GM23338 (cell line): ENCODE data around the gene ZMAT5. TPM values are rescaled to one million over a fixed set of nuclear protein-coding genes. Genes with fewer than 3 reads are reported as not detected.

ENCODE experiments used
- ATAC-seq: fragments of 200-7000 bp; cut with Tn5 transposase; 3 replicates; pipeline ENCODE4 v1.9.1; 2020
- DNase-seq: peaks from one replicate; pipeline ENCODE4 v3.0.0-alpha.2; 2015; ENCODE audit warnings: low spot score
- H2AFZ ChIP-seq: fragments of 200-600 bp; sonication (generic); 2 replicates; pipeline ENCODE4 v1.8.0; 2016; ENCODE audit warnings: antibody characterized with exemption, mild to moderate bottlenecking, moderate library complexity
- H3F3A ChIP-seq: fragments of 200-600 bp; sonication (generic); replicated peaks from 2 replicates; pipeline ENCODE4 v1.8.0; 2017; ENCODE audit warnings: antibody characterized with exemption, mixed run types, low read depth
- H3K27ac ChIP-seq: fragments of 200-600 bp; sonication (generic); 2 replicates; pipeline ENCODE4 v1.6.1; 2016; ENCODE audit warnings: low read depth
- H3K27me3 ChIP-seq: fragments of 200-600 bp; sonication (generic); 2 replicates; pipeline ENCODE4 v1.8.0; 2016; ENCODE audit warnings: mild to moderate bottlenecking, mixed run types, moderate library complexity; ENCODE audit not compliant: insufficient read depth
- H3K36me3 ChIP-seq: fragments of 200-600 bp; sonication (generic); 2 replicates; pipeline ENCODE4 v1.8.0; 2016; ENCODE audit warnings: mild to moderate bottlenecking; ENCODE audit not compliant: insufficient read depth
- H3K4me1 ChIP-seq: fragments of 200-600 bp; sonication (generic); 2 replicates; pipeline ENCODE4 v1.8.0; 2016; ENCODE audit warnings: mild to moderate bottlenecking, moderate library complexity; ENCODE audit not compliant: insufficient read depth
- H3K4me2 ChIP-seq: fragments of 200-600 bp; sonication (generic); 2 replicates; pipeline ENCODE4 v1.7.1; 2017; ENCODE audit warnings: mixed run types
- H3K4me3 ChIP-seq: fragments of 200-600 bp; sonication (generic); 2 replicates; pipeline ENCODE4 v1.6.1; 2016; ENCODE audit warnings: mixed run types
- H3K79me2 ChIP-seq: fragments of 200-600 bp; sonication (generic); replicated peaks from 2 replicates; pipeline ENCODE4 v1.8.0; 2017; ENCODE audit warnings: mild to moderate bottlenecking; ENCODE audit not compliant: insufficient read depth
- H3K9me2 ChIP-seq: fragments of 200-600 bp; sonication (generic); 2 replicates; pipeline ENCODE4 v1.8.0; 2017; ENCODE audit not compliant: insufficient read depth
- H4K20me1 ChIP-seq: fragments of 200-600 bp; sonication (generic); replicated peaks from 2 replicates; pipeline ENCODE4 v1.8.0; 2017; ENCODE audit warnings: mild to moderate bottlenecking; ENCODE audit not compliant: insufficient read depth
- H3K27ac Mint-ChIP-seq: 2 replicates; pipeline ENCODE4 v1.8.0; 2020; ENCODE audit warnings: inconsistent platforms, mild to moderate bottlenecking, moderate library complexity, mixed read lengths
- H3K27me3 Mint-ChIP-seq: 3 replicates; pipeline ENCODE4 v1.8.0; 2022; ENCODE audit warnings: low read depth, mild to moderate bottlenecking, moderate library complexity, mixed read lengths, inconsistent platforms; ENCODE audit not compliant: insufficient read depth, poor library complexity
- H3K36me3 Mint-ChIP-seq: 3 replicates; pipeline ENCODE4 v1.8.0; 2021; ENCODE audit warnings: low read depth, mild to moderate bottlenecking, inconsistent platforms, moderate library complexity, mixed read lengths
- H3K4me1 Mint-ChIP-seq: 3 replicates; pipeline ENCODE4 v1.8.0; 2020; ENCODE audit warnings: mild to moderate bottlenecking, inconsistent platforms, mixed read lengths
- H3K4me3 Mint-ChIP-seq: 3 replicates; pipeline ENCODE4 v1.8.0; 2021; ENCODE audit warnings: moderate library complexity, mild to moderate bottlenecking, inconsistent platforms, mixed read lengths
- H3K9me3 Mint-ChIP-seq: 3 replicates; pipeline ENCODE4 v1.8.0; 2020; ENCODE audit warnings: moderate library complexity, mild to moderate bottlenecking, inconsistent platforms, mixed read lengths
- CREB1 ChIP-seq: fragments of 250-450 bp; sonication (Bioruptor Pico); IDR thresholded peaks from 2 replicates; pipeline ENCODE4 v1.5.0; 2020; ENCODE audit warnings: low read depth, mild to moderate bottlenecking, moderate library complexity
- CTCF ChIP-seq, 2 experiments: fragments of 200-600 bp in 1 of 2; sonication (generic) in 1 of 2; conservative IDR thresholded peaks; 2 replicates each; pipeline versions ENCODE4 v1.5.1 to v1.6.1; 2016 to 2017; ENCODE audit warnings: antibody characterized with exemption in 2 of 2, low read depth in 2 of 2, mild to moderate bottlenecking in 2 of 2, moderate library complexity in 1 of 2
- ETS1 ChIP-seq: IDR thresholded peaks from 2 replicates; pipeline ENCODE4 v1.6.1; 2016; ENCODE audit warnings: antibody characterized with exemption
- EZH2 ChIP-seq: fragments of 200-600 bp; sonication (generic); IDR thresholded peaks from one replicate; pipeline ENCODE4 v1.8.0; 2017; ENCODE audit warnings: antibody characterized with exemption, mild to moderate bottlenecking, low read depth; ENCODE audit not compliant: unreplicated experiment
- EZH2phosphoT487 ChIP-seq: fragments of 200-600 bp; sonication (generic); IDR thresholded peaks from one replicate; pipeline ENCODE4 v1.8.1; 2018; ENCODE audit warnings: antibody characterized with exemption; ENCODE audit not compliant: unreplicated experiment
- JUNB ChIP-seq: IDR thresholded peaks from one replicate; pipeline ENCODE4 v1.6.1; 2016; ENCODE audit warnings: antibody characterized with exemption; ENCODE audit not compliant: unreplicated experiment
- NANOG ChIP-seq: IDR thresholded peaks from 2 replicates; pipeline ENCODE4 v1.6.1; 2016; ENCODE audit warnings: antibody characterized with exemption, borderline replicate concordance
- POLR2AphosphoS5 ChIP-seq: IDR thresholded peaks from 2 replicates; pipeline ENCODE4 v1.6.1; 2016; ENCODE audit warnings: antibody characterized with exemption, low read depth
- REST ChIP-seq: IDR thresholded peaks from one replicate; pipeline ENCODE4 v1.6.1; 2018; ENCODE audit warnings: antibody characterized with exemption; ENCODE audit not compliant: unreplicated experiment
- STAT1 ChIP-seq: IDR thresholded peaks from one replicate; pipeline ENCODE4 v1.6.1; 2016; ENCODE audit warnings: antibody characterized with exemption; ENCODE audit not compliant: unreplicated experiment
- ZNF114 ChIP-seq: fragments of 250-450 bp; sonication (Bioruptor Pico); IDR thresholded peaks from 2 replicates; pipeline ENCODE4 v1.5.0; 2020; ENCODE audit warnings: mild to moderate bottlenecking, moderate library complexity
- ZNF331 ChIP-seq: fragments of 250-450 bp; sonication (Bioruptor Pico); IDR thresholded peaks from 2 replicates; pipeline ENCODE4 v1.5.0; 2020; ENCODE audit warnings: low read depth, mild to moderate bottlenecking, moderate library complexity
- ZNF462 ChIP-seq: fragments of 250-450 bp; sonication (Bioruptor Pico); IDR thresholded peaks from 2 replicates; pipeline ENCODE4 v1.5.0; 2020; ENCODE audit warnings: mild to moderate bottlenecking, moderate library complexity
- polyA plus RNA-seq: library from polyadenylated mRNA; unstranded; fragments of >200 nt; fragmentation: Nextera tagmentation; extraction: Ambion mirVana; gene quantifications from 2 replicates; pipeline ENCODE4 v1.2.1, GENCODE V29; 2016
- total RNA-seq: library from RNA; depleted of rRNA; stranded (reverse); fragments of >200 nt; shearing (Covaris generic); gene quantifications from 2 replicates; pipeline ENCODE4 v1.2.3, GENCODE V29; 2014

The ZMAT5 gene
- total and polyA plus RNA-seq, 2 experiments from 2014 or later: 14.6 to 25.4 TPM

- Histone ChIP-seq H2AFZ (no peak overlapping the region), H3K79me2 (no peaks in the 10 kb centered on the region), H3K27ac (no peak overlapping the region), H3K9me2 (no peaks in the 10 kb centered on the region), H3K36me3 (no peaks in the 10 kb centered on the region), H3F3A (no peaks in the 10 kb centered on the region), H4K20me1 (no peaks in the 10 kb centered on the region; the same call in 1 of the 2 replicates), H3K4me1 (peaks cover 28% of the 10 kb centered on the region), H3K4me3 (no peak overlapping the region), H3K4me2 (no peak overlapping the region), H3K27me3 (no peaks in the 10 kb centered on the region)
- no peak for TF ChIP-seq ZNF331 (CRISPR knock-in tag)
- no peak for TF ChIP-seq NANOG
- TF ChIP-seq EZH2phosphoT487: no peak
- TF ChIP-seq ZNF114: no peak
- no peak for TF ChIP-seq POLR2AphosphoS5
- no peak for TF ChIP-seq CREB1 (CRISPR knock-in tag)
- TF ChIP-seq ZNF462 (CRISPR knock-in tag): no peak
- no peak for TF ChIP-seq CTCF (conservative IDR thresholded peaks at IDR 0.05; ENCODE audit: low read depth in 2 of 2)
- TF ChIP-seq JUNB: no peak
- TF ChIP-seq STAT1: no peak
- no peak for TF ChIP-seq ETS1
- no peak for TF ChIP-seq REST
- TF ChIP-seq EZH2: no peak
- H3K9me3 Mint-ChIP-seq: no peaks in the 10 kb centered on the region
- no peak overlapping the region for H3K27ac Mint-ChIP-seq
- ATAC-seq (no peak), DNase-seq (no peak)
- H3K4me3 Mint-ChIP-seq: no peak overlapping the region
- peaks cover 13% of the 10 kb centered on the region for H3K27me3 Mint-ChIP-seq
- H3K36me3 Mint-ChIP-seq: peaks cover 2% of the 10 kb centered on the region; the same call in 2 of the 3 replicates
- H3K4me1 Mint-ChIP-seq: peaks cover 31% of the 10 kb centered on the region
These were observed 71.5 kb downstream of the ZMAT5 start for GRCh38 chr22:29695129-29695926.
